ENCODE data around the gene GPRC5A. TPM values are rescaled to one million over a fixed set of nuclear protein-coding genes. Genes with fewer than 3 reads are reported as not detected.
"Not testable (repeated sequence)": the region's sequence is repeated elsewhere in the genome, so short reads cannot be mapped to it uniquely, and the experiment has no call there.

GPRC5A gene, protein sequence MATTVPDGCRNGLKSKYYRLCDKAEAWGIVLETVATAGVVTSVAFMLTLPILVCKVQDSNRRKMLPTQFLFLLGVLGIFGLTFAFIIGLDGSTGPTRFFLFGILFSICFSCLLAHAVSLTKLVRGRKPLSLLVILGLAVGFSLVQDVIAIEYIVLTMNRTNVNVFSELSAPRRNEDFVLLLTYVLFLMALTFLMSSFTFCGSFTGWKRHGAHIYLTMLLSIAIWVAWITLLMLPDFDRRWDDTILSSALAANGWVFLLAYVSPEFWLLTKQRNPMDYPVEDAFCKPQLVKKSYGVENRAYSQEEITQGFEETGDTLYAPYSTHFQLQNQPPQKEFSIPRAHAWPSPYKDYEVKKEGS
- not detected in 2 replicates for total RNA-seq

DNA sequence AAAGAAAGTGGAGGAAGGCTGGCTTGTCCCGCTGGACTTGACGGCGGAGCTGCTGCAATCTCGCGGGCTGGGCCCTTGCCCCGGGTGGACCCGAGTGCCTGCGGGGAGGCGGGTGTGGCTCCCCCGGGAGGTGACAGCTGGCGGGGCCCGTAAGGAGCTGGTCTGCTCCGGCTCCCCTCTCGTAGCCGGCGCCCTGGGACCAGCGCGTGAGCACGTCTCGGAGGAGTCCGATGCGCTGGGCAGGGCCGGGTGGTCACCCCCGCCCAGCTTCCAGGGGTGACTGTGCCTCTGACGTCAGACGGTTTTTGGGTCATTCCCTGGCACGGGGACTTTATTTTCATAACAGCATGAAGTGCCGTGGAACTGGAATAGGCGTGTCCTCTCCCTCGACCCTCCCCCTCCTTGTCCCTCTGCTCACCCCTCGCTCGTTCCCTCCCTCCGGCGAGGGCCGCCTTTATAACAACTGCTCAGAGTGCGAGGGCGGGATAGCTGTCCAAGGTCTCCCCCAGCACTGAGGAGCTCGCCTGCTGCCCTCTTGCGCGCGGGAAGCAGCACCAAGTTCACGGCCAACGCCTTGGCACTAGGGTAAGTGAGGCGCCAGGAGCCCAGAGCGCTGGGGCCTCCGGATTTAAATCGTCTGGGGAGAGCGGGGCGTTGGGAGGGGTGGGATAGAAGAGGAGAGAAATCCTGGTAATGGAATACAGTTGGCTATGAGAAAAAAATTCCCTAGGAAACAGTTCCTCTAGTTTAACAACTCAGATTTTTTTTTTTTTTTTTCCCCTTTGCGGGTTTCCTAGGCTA, at the start of gene GPRC5A:
Gene GPRC5A (plus strand): TSS at position 483 of the 801 bp plus-strand sequence. CDS start 16,688 bp downstream, outside the sequence.
- no peak within 1 kb of the TSS for H3K27ac Mint-ChIP-seq
- ChIA-PET POLR2A (interaction anchor here (0.7 kb wide), 1 partner anchor 101 kb away, joined by 4 read pairs; no protein-coding TSS in a partner anchor), CTCF (interaction anchor here (1.0 kb wide), 1 partner anchor 321 kb away, joined by 3 read pairs; no protein-coding TSS in a partner anchor)
- peaks cover 46% of the 10 kb centered on the region for H3K27me3 Mint-ChIP-seq
- H3K36me3 Mint-ChIP-seq (ENCODE audit: low read depth): no peaks in the 10 kb centered on the region
- peak within 1 kb of the TSS; percentile 81 for H3K4me3 Mint-ChIP-seq
- no peak for DNase-seq
- TF ChIP-seq, protein P1, sequence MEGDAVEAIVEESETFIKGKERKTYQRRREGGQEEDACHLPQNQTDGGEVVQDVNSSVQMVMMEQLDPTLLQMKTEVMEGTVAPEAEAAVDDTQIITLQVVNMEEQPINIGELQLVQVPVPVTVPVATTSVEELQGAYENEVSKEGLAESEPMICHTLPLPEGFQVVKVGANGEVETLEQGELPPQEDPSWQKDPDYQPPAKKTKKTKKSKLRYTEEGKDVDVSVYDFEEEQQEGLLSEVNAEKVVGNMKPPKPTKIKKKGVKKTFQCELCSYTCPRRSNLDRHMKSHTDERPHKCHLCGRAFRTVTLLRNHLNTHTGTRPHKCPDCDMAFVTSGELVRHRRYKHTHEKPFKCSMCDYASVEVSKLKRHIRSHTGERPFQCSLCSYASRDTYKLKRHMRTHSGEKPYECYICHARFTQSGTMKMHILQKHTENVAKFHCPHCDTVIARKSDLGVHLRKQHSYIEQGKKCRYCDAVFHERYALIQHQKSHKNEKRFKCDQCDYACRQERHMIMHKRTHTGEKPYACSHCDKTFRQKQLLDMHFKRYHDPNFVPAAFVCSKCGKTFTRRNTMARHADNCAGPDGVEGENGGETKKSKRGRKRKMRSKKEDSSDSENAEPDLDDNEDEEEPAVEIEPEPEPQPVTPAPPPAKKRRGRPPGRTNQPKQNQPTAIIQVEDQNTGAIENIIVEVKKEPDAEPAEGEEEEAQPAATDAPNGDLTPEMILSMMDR (IDR thresholded peaks at IDR 0.05): no peak
- H3K4me1 Mint-ChIP-seq: peaks cover 12% of the 10 kb centered on the region
- peak; percentile 37 for ATAC-seq (ENCODE audit: low read depth)
- no peaks in the 10 kb centered on the region for H3K9me3 Mint-ChIP-seq
- intact Hi-C loops (cut with micrococcal nuclease): loop anchor here (1.0 to 5.0 kb wide), 2 partner anchors 18 to 104 kb away; partner anchors contain the start of gene APOLD1

DNA sequence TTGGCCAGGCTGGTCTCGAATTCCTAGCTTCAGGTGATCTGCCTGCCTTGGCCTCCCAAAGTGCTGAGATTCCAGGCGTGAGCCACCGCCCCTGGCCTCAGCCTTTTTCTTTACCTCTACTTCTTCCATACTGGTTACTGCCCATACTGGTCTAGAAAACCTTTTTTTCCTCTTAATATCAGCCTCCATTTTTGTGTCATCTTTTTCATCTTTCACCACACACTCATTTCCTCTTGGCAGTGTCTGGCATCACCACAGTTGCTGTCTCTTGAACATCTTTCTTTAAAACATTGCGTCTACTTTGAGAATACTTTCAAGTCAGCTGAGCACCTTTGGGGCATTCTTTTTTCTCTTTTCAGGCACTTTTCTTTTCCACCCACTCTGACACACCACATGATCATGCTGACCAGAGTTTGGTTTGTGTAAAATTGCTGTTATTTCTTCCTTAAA, 45.5 kb upstream of the GPRC5A start:
- H3K36me3 Mint-ChIP-seq (ENCODE audit: low read depth): no peaks in the 10 kb centered on the region
- H3K9me3 Mint-ChIP-seq: peaks cover 3% of the 10 kb centered on the region
- no peak overlapping the region for H3K27ac Mint-ChIP-seq
- no peak overlapping the region for H3K4me3 Mint-ChIP-seq
- ATAC-seq (ENCODE audit: low read depth) (no peak), DNase-seq (no peak)
- ChIA-PET CTCF (interaction anchor here (1.1 kb wide), 1 partner anchor 9 kb away, joined by 3 read pairs; no protein-coding TSS in a partner anchor), POLR2A (no interaction called here)
- H3K4me1 Mint-ChIP-seq: no peaks in the 10 kb centered on the region
- no peaks in the 10 kb centered on the region for H3K27me3 Mint-ChIP-seq
- intact Hi-C loops (cut with micrococcal nuclease): no loop called here
- TF ChIP-seq, protein P1 (IDR thresholded peaks at IDR 0.05): no peak

DNA sequence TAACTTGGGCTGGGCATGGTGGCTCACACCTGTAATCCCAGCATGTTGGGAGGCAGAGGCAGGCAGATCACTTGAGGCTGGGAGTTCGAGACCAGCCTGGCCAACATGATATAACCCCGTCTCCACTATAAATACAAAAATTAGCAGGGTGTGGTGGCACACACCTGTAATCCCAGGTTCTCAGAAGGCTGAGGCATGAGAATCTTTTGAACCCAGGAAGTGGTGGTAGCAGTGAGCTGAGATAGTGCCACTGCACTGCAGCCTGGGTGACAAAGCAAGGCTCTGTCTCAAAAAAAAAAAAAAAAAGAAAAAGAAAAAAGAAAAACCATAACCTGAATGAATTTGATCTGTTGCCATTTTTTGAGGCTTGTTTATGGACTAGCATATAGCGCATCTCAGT, 44.6 kb upstream of the GPRC5A start:
- POLR2A ChIA-PET; H3K27me3 Mint-ChIP-seq; DNase-seq; H3K27ac Mint-ChIP-seq; H3K4me3 Mint-ChIP-seq; H3K4me1 Mint-ChIP-seq; H3K36me3 Mint-ChIP-seq (ENCODE audit: low read depth); intact Hi-C loops (cut with micrococcal nuclease); ATAC-seq (ENCODE audit: low read depth); H3K9me3 Mint-ChIP-seq: not testable (repeated sequence)
- CTCF ChIA-PET: interaction anchor here (1.4 kb wide), 1 partner anchor 9 kb away, joined by 4 read pairs; no protein-coding TSS in a partner anchor

DNA sequence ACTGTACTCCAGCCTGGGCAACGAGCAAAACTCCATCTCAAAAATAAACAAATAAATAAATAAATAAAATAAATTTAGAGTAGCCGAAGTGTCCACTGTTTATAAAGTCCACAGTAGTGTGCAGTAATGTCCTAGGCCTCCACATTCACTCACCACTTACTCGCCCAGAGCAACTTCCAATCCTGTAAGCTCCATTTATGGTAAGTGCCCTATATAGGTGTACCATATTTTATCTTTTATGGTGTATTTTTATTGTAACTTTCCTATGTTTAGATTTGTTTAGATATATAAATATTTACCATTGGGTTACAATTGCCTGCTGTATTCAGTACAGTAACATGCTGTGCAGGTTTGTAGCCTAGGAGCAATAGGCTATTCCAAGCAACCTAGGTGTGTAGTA, 37.9 kb upstream of the GPRC5A start:
- no peak for ATAC-seq (ENCODE audit: low read depth)
- ChIA-PET CTCF (no interaction called here), POLR2A (interaction anchor here (0.7 kb wide), 1 partner anchor 29 kb away, joined by 3 read pairs; no protein-coding TSS in a partner anchor)
- Mint-ChIP-seq H3K4me1 (no peaks in the 10 kb centered on the region), H3K9me3 (peaks cover 6% of the 10 kb centered on the region), H3K27ac (no peak overlapping the region), H3K36me3 (ENCODE audit: low read depth) (no peaks in the 10 kb centered on the region), H3K27me3 (no peaks in the 10 kb centered on the region), H3K4me3 (no peak overlapping the region)
- intact Hi-C loops (cut with micrococcal nuclease): no loop called here
- TF ChIP-seq, protein P1 (IDR thresholded peaks at IDR 0.05): no peak
- DNase-seq: no peak

DNA sequence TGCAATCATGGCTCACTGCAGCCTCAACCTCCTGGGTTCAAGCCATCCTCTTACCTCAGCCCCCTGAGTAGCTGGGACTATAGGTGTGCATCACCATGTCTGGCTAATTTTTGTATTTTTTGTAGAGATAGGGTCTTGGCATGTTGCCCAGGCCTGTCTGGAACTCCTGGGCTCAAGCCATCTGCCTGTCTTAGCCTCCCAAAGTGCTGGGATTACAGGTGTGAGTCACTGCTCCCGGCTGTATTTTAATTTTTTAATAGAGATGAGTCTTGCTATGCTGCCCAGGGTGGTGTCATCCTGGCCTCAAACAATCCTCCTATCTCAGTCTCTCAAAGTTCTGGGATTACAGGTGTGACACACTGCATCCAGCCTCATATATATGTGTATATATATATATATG, 31.7 kb upstream of the GPRC5A start:
- ATAC-seq (ENCODE audit: low read depth): no peak
- ChIA-PET CTCF (no interaction called here), POLR2A (no interaction called here)
- TF ChIP-seq, protein P1 (IDR thresholded peaks at IDR 0.05): no peak
- peaks cover 4% of the 10 kb centered on the region for H3K4me1 Mint-ChIP-seq
- no peaks in the 10 kb centered on the region for H3K27me3 Mint-ChIP-seq
- intact Hi-C loops (cut with micrococcal nuclease): no loop called here
- DNase-seq: no peak
- H3K4me3 Mint-ChIP-seq: no peak overlapping the region
- no peaks in the 10 kb centered on the region for H3K9me3 Mint-ChIP-seq
- peaks cover 8% of the 10 kb centered on the region for H3K36me3 Mint-ChIP-seq (ENCODE audit: low read depth)
- H3K27ac Mint-ChIP-seq: no peak overlapping the region

Measured in activated B cell treated with CpG ODN at 0.5 μM for 24 hours (primary cell).